Measurements from ENCODE around the gene HLA-G.

- TF ChIP-seq CTCF (IDR thresholded peaks at IDR 0.05; ENCODE audit: low read depth, low read length) (no peak), EZH2phosphoT487 (IDR thresholded peaks at IDR 0.05; ENCODE audit: low read depth) (no peak)
Measured at GRCh38 chr6:29839917-29840316, 12.3 kb downstream of the HLA-G start.
